Glutamatergic neuron (in vitro differentiated cells): Measurements from ENCODE around the gene PNPLA7. TPM values are rescaled to one million over a fixed set of nuclear protein-coding genes. Genes with fewer than 3 reads are reported as not detected.

Source experiments
- DNase-seq: peaks from one replicate; pipeline ENCODE4 v3.0.0; 2022
- H3K27ac Mint-ChIP-seq: one replicate; pipeline ENCODE4 v1.8.0; 2020; ENCODE audit warnings: mild to moderate bottlenecking, mixed read lengths, inconsistent platforms; ENCODE audit not compliant: unreplicated experiment
- H3K27me3 Mint-ChIP-seq: one replicate; pipeline ENCODE4 v1.8.0; 2020; ENCODE audit warnings: mild to moderate bottlenecking, moderate library complexity, mixed read lengths, inconsistent platforms; ENCODE audit not compliant: unreplicated experiment
- H3K36me3 Mint-ChIP-seq: one replicate; pipeline ENCODE4 v1.8.0; 2020; ENCODE audit warnings: mild to moderate bottlenecking, mixed read lengths, inconsistent platforms; ENCODE audit not compliant: unreplicated experiment
- H3K4me1 Mint-ChIP-seq: one replicate; pipeline ENCODE4 v1.8.0; 2020; ENCODE audit warnings: mild to moderate bottlenecking, low read depth, mixed read lengths, inconsistent platforms; ENCODE audit not compliant: unreplicated experiment
- H3K4me3 Mint-ChIP-seq: one replicate; pipeline ENCODE4 v1.8.0; 2020; ENCODE audit warnings: mild to moderate bottlenecking, mixed read lengths, inconsistent platforms; ENCODE audit not compliant: unreplicated experiment
- H3K9me3 Mint-ChIP-seq: one replicate; pipeline ENCODE4 v1.8.0; 2020; ENCODE audit warnings: mild to moderate bottlenecking, moderate library complexity, mixed read lengths, inconsistent platforms; ENCODE audit not compliant: unreplicated experiment
- total RNA-seq: library from RNA; stranded (reverse); fragmentation: NEBNext Ultra II Directional; extraction: Animal tissue kit (Norgen Biotek cat#: 25700); gene quantifications from one replicate; pipeline ENCODE4 v1.2.1, GENCODE V29; 2021; ENCODE audit not compliant: unreplicated experiment
- TF ChIP-seq, protein P1 (sequence below): fragments of 200-600 bp; sonication (generic); IDR thresholded peaks from one replicate; pipeline ENCODE4 v1.5.0; 2021; ENCODE audit not compliant: partially characterized antibody, unreplicated experiment

The PNPLA7 gene
- total RNA-seq, 1 donor from 2014 or later, result 6.7 TPM

DNA sequence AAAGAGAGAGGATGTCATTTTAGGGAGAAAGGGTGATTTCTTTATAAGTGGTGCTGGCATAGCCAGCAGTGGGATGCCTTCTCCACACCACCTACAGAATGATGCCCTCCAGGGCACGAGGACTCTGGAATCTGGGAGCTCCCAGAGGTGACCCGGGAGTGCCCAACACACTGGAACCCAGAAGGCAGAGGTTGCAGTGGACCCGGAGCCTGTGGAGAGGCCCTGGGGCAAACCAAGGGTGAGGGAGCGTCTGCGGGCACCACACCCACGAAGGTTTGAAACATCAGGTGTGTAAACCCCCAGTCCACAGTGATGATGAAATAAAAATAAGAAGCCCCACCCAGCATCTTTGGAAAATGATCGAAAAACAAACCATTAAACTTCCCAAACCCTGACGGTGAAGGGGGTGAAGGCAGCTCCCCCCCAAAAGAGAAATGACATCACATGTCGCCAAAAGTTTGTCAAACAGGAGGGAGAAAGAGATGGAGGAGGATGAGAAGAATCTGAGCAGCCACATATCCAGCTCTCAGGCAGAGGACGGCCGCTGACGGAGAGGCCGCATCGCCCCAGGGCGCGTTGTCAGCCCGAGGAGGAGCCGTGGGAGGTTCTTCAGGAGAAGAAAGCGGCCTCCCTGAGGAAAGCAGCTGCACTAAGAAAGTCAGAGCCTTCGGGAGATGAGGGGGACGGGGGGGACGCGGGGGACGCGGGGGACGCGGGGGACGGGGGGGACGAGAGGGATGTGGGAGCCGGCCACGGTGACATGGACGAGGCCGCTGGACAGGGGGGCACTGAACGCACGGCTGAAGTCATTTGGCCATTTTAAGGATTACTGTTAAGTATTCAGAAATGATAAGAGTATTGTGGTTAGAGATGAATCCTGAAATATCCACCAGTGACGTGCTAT is 47.9 kb downstream of the PNPLA7 start:
- H3K27me3 Mint-ChIP-seq, result peaks cover 22% of the 10 kb centered on the region
- peaks cover 19% of the 10 kb centered on the region for H3K9me3 Mint-ChIP-seq
- TF ChIP-seq, protein P1, sequence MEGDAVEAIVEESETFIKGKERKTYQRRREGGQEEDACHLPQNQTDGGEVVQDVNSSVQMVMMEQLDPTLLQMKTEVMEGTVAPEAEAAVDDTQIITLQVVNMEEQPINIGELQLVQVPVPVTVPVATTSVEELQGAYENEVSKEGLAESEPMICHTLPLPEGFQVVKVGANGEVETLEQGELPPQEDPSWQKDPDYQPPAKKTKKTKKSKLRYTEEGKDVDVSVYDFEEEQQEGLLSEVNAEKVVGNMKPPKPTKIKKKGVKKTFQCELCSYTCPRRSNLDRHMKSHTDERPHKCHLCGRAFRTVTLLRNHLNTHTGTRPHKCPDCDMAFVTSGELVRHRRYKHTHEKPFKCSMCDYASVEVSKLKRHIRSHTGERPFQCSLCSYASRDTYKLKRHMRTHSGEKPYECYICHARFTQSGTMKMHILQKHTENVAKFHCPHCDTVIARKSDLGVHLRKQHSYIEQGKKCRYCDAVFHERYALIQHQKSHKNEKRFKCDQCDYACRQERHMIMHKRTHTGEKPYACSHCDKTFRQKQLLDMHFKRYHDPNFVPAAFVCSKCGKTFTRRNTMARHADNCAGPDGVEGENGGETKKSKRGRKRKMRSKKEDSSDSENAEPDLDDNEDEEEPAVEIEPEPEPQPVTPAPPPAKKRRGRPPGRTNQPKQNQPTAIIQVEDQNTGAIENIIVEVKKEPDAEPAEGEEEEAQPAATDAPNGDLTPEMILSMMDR, result no peak
- peak; percentile 80 for DNase-seq
- H3K27ac Mint-ChIP-seq, result peak overlapping the region; percentile 91
- peaks cover 22% of the 10 kb centered on the region for H3K36me3 Mint-ChIP-seq
- peaks cover 4% of the 10 kb centered on the region for H3K4me1 Mint-ChIP-seq
- peak overlapping the region; percentile 47 for H3K4me3 Mint-ChIP-seq

DNA sequence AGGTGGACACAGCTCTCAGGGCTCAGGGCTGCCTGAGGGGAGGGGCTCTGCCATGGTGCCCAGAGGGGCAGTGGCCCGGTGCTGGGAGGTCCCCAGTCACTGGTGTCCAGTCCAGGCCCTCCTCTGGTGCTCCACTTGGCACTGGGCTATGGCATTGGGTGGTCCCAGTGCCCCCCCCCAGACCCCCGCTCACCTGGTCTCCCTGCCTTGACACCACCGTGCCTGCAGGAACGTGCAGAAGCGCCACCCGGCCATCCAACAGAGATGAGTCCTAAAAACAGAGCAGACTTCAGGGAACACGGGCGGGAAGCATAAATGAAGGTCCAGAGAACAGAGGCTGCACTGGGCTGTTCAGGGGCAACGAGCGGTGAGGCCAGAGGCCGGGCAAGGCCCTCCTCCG is 48.7 kb downstream of the PNPLA7 start:
- Mint-ChIP-seq H3K4me3 (peak overlapping the region; percentile 8), H3K9me3 (peaks cover 19% of the 10 kb centered on the region), H3K27ac (peak overlapping the region; percentile 57), H3K4me1 (peaks cover 4% of the 10 kb centered on the region), H3K27me3 (peaks cover 22% of the 10 kb centered on the region), H3K36me3 (peaks cover 19% of the 10 kb centered on the region)
- TF ChIP-seq, protein P1, result no peak
- DNase-seq, result no peak

DNA sequence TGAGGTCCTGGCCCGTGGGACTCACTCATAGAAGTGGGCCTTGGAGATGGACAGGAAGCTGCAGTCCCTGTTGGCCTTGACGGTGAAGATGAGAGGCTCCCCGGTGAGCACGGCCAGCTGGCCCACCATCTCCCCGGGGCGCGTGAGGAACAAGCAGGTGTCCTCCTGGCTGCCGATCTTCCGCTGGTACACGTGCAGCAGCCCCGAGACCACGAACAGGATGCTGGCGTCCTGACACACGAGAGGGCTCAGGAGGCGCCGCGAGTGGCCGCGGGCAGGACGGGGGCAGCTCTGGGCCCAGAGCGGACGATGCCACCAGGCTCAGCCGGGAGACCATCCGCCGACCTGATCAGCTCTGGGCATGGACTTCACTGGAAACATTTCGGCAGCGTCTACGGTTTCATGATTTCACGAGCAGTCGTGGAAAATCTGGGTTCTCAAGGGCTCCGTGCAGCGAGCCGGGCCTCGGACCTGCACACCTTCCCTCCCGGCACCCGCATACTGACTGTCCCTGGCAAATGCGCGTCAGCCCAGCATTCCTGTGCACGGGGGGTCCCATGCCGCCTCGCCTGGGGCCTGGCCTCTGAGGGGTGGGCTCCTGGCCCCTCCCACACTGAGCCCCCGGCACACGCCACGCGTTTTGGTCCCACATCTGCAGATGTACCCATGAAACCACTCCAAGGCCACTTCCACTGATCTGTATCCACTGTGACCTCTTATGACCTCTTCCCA is 49.4 kb downstream of the PNPLA7 start:
- Mint-ChIP-seq H3K4me3 (no peak overlapping the region), H3K27ac (no peak overlapping the region), H3K9me3 (peaks cover 19% of the 10 kb centered on the region), H3K27me3 (peaks cover 22% of the 10 kb centered on the region), H3K36me3 (peaks cover 16% of the 10 kb centered on the region), H3K4me1 (peaks cover 4% of the 10 kb centered on the region)
- no peak for DNase-seq
- TF ChIP-seq, protein P1, result no peak

DNA sequence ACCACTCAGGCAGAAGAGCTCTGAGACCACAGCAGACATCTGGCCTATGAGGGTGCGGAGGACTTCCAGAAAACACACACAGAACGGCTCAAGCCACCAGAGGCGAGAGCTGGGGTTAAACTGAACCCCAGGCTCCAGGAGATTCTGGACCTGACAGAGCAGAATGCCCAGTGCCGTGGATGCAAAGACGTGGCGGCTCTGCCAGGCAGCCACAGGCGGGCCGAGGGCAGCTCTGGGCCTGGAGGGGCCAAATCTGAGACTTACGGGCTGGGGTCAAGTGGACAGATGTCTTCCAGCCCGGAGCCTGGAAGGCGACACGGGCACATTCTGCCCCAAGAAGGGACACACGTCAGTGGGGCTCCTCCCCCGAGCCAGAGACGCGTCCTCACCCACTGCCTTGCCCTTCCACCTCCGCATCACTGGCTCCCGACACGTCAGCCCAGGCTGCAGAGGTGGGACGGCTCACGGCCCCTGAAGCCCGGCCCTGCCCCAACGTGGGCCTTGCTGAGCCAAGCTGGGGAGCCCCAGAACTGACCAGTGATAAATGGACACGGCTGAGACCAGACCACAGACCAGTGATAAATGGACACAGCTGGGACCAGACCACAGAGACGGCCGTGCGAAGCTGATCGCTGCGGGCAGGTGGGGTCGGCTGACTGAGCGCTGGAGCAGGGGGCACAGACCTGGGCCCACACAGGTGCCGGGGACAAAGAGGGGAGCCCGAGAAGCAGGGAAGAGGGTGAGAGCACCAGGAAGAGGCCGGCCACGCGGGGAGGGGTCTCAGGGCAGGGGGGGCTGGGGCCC is 50.1 kb downstream of the PNPLA7 start:
- no peak overlapping the region for H3K27ac Mint-ChIP-seq
- H3K4me1 Mint-ChIP-seq, result peaks cover 4% of the 10 kb centered on the region
- H3K27me3 Mint-ChIP-seq, result peaks cover 22% of the 10 kb centered on the region
- DNase-seq, result no peak
- no peak overlapping the region for H3K4me3 Mint-ChIP-seq
- TF ChIP-seq, protein P1, result no peak
- H3K36me3 Mint-ChIP-seq, result peaks cover 16% of the 10 kb centered on the region
- H3K9me3 Mint-ChIP-seq, result peaks cover 19% of the 10 kb centered on the region
